ENCODE measurements around the gene C16orf74.

Gene C16orf74

DNA sequence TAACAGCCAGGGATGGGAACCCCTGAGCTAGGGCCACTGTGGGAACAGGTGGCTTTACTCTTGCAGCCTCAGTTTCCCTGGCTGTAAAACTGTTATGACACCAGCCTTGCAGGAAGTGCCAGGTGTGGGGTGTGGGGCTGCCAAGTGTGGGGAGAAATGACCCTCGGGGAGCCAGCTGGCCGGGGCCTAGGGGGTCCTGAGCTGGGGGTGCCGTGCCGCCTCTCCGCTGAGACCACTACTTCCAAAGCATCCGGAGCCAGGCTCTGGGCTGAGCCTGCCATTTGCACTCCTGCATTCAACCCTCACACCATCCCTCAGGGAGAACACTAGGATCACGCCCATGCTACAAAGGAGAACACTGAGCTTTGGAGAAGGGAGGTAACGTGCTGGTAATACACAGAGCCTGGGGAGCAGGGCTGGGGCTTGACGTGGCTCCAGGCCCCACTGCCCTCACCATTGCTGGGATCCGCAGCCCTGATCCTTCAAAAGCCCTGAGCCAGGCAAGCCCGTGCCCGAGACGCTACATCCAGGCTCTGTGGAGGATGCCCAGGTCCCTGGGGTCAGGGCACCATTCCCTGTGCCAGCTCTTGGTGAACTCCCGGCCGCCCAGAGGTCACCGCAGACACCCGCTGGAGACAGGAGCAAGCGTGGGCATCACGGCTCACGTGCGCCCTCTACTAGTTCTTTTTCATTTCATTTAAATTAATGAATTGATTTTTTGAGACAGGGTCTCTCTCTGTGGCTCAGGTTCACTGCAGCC is 33.3 kb downstream of the C16orf74 start:
- peak; percentile 52 for DNase-seq (ENCODE audit: low spot score)

DNA sequence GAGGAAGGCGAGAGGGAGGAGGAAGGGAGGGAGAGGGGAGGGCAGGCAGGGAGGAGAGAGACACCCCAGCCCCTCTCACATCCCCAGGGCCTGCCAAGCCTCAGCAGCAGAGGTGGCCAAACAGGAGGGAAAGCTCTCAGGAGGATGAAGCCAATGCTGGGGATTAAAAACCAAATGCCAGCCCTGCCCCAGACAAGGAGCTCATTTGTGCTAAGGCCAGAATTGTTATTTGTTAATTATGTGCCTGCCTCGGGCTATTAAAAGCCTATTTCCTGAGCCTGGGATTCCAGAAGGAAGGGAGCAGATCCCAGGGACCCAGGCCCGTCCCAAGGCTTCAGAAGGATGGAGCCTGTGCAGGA is 34.2 kb downstream of the C16orf74 start:
- DNase-seq (ENCODE audit: low spot score) = no peak

DNA sequence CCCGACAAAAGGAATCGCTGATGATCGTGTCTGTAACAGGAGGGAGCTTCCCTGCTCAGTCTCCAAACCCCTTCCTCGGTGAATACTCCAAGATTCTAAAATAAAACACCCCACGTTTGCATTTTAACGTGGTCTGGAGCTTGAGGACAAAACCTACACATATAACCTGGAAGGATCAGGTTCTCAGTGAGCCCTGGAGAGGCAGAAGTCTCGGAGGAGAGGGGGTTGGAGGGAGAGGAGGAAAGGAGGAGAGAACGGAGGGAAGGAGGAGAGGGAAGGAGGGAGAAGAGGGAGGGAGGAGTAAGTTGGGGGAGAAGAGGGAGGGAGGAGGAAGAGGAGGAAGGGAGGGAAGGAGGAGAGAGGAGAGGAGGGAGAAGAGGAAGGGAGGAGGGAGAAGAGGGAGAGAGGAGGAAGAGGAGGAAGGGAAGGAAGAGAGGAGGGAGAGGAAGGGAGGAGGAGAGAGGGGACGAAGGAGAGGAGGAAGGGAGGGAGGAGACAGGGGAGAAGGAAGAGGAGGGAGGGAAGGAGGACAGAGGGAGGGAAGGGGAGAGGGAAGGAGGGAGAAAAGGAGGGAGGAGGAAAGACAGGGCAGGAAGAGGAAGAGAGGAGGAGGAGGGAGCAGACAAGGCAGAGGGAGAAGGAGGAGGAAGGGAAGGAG is 34.7 kb downstream of the C16orf74 start:
- no peak for DNase-seq (ENCODE audit: low spot score)

DNA sequence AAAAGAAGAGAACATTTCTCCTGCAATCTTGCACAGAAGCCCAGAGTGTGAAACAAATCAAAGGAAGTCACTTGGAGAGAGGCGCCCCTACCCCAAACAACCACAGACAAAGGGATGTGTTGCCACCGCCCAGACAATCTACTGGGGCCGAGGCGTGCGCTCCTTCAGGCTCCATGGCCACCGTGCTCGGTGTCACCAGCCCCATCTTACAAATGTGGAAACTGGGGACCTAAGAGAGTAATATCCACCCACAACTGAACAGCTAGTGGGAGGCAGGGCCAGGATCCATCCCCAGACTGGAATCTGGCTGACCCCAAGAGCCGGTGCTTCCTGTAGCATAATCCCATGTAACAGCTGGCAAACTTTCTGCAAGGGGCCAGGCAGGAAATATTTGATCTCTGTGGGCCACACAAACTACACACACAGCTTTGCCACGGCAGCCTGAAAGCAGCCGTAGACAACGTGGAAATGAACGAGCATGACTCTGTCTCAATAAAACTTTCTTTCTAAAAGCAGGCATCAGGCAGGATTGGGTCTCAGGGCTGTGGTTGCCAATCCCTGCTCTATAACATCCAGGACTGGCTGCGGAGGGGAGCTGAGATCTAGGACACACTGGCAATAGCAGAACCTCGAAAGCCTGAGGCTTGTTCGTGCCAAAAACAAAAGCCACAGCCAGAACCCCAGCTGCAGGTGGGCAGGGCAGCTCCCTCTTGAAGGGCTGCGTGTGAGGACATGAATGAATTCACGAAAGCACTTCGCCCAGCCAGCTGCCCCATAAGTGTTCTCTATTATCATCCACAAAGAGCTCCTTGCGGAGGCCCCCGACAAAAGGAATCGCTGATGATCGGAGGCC is 35.5 kb downstream of the C16orf74 start:
- no peak for DNase-seq (ENCODE audit: low spot score)

DNA sequence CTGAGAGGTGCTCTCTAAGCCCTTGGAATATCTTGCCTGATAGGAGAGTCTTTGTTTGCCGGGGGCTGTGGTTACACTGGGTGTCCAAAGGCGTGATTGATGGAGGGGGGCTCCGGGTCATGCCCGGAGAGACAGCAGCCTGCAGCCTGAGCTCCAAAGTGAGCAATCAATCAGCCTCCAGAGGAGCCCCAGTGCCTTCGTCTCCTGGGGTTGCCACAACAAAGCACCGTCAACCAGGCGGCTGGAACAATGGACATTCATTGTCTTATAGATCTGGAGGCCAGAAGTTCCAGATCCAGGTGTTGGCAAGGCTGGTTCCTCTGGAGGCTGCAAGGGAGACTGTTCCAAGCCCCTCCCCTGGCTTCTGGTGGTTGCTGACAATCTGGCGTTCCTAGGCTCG is 38.1 kb downstream of the C16orf74 start:
- no peak for DNase-seq (ENCODE audit: low spot score)

DNA sequence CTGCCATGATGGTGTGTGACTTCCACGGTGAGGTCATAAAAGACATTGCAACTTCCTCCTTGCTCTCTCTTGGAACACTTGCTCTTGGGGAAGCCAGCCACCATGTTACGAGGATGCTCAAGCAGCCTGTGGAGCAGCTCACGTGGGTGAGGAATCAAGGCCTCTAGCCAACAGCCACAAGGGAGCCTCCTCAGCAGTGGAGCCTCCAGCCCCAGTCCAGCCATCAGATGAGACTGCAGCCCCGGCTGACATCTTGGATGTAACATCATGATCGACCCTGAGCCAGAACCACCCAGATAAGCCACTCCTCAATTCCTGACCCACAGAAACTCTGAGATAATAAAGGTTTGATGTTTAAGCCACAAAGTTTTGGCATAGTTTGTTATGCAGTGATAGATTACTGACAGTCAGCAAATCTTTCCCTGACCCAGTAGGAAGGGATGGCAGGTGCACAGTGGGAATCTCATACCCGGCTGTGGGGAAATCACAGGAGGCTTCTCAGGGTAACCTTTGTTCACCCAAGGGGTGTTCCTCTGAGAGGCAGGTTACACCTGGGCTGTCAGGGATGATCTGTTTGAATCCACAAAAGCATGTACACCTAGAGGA is 38.8 kb downstream of the C16orf74 start:
- no peak for DNase-seq (ENCODE audit: low spot score)

DNA sequence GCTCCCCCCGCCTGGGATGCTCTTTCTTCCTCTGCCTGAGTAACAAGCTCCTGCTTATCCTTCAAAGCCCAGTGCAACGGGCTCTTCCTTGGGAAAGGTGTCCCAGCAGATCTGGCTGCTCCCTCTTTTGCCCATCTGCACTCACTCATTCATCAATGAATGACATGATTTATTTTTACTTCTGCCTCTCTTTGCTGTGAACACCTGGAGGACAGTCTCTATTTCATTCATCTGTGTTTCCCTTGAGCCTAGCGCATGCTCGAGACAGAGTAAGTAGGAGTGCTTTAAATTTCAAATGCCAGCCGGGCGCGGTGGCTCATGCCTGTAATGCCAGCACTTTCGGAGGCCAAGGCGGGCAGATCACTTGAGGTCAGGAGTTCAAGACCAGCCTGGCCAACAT is 40.2 kb downstream of the C16orf74 start:
- DNase-seq (ENCODE audit: low spot score) = no peak

DNA sequence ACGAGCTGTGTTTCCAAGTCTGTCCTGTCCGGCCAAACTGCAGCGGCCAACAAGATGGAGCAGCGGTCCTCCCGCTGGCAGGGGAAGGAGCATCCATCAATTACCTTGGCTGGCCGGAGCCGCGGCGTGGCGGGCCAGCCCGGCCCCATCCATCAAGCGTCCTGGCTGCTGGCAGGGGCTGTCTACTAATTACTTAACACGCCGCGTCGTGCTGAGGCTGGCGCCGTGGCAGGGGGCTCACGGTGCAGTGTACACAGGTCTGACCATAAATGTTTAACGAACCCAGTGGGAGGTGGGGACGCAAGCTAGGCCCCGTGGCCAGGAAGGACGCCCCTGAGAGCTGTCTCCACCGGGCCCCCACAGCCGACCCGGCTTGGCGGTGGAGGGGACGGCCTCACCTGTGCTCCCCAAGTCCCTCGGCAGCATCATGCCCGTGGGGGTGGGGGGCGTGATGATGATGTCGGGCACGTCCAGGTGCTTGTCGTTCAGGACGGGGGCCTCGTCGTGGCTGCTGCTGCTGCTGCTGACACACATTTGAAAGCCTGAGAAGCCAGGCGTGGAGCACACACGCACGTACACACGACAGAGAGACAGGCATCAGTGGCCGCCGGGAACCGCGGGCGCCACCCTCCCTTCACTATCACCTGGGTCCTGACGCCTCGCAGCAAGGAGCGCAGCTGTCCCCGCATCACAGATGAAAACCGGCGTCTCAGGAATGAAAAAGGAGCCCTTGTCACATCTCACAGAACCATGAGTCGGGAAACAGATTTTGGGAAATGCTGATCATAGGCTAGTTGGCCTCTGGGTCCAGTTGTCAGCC is 40.9 kb downstream of the C16orf74 start:
- no peak for DNase-seq (ENCODE audit: low spot score)

DNA sequence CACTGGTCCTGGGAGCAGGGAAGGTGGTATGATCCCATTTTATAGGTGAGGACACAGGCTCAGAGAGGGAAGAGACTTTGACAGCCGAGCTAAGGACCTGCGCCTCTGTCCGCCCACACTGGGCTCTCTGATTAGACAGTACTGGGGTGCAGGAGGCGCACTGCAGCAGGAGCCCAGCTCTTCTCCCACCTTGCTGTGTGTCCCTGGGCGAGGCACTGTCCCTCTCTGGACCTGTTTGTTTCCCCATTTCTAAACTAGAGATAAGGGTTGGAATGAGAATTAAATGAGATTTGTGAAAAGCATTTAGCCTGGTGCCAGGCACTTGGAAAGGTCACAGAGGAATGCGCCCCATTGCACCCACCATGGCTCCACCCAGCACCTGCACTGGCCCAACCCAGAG is 42.6 kb downstream of the C16orf74 start:
- DNase-seq (ENCODE audit: low spot score) = no peak

DNA sequence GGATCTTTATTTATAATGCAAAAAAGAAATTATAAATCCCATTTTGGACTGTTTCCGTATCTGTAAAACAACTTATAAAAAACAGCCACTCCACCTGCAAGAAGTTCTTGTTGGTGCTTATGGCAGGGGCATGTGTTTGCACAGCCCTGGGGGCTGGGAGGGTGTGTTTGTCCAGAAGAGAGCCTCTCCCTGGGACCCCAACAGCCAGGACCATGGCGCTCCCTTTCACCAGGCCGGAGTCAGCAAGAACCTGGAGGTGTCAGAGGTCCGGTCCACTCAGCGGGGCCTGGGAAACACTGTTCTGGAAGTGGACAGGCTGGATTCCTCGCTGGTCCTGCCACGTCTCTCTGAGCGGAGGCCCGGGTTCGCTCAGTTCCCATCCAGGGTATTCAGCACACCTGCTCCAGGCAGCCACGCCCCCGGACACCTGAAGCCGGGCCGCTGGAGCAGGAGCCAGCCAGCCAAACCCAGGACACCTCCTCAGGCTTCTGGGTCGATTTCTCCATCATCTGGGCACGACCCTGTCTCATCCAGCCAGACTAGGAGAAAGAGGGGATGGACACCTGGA is 43.3 kb downstream of the C16orf74 start:
- no peak for DNase-seq (ENCODE audit: low spot score)

DNA sequence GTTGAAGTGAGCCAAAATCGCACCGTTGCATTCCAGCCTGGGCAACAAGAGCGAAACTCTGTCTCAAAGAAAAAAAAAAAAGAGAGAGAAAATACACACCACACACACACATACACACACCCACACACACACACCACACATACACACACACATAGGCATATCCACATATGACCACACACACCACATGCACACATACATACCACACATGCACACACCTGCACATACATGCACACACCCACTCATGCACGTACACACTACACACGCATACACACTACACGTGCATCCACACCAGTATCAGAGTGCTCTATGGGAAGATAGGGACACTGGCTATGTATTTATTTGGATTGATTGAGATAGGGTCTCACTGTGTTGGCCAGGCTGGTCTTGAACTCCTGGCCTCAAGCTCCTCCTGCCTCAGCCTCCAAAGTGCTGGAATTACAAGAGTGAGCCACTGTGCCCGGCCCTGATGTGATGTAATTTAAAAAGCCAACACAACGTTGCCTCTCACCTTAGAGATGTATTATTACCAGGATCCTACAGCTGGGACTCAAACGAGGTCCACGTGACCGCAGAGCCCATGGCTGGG is 44.4 kb downstream of the C16orf74 start:
- DNase-seq (ENCODE audit: low spot score) = no peak

DNA sequence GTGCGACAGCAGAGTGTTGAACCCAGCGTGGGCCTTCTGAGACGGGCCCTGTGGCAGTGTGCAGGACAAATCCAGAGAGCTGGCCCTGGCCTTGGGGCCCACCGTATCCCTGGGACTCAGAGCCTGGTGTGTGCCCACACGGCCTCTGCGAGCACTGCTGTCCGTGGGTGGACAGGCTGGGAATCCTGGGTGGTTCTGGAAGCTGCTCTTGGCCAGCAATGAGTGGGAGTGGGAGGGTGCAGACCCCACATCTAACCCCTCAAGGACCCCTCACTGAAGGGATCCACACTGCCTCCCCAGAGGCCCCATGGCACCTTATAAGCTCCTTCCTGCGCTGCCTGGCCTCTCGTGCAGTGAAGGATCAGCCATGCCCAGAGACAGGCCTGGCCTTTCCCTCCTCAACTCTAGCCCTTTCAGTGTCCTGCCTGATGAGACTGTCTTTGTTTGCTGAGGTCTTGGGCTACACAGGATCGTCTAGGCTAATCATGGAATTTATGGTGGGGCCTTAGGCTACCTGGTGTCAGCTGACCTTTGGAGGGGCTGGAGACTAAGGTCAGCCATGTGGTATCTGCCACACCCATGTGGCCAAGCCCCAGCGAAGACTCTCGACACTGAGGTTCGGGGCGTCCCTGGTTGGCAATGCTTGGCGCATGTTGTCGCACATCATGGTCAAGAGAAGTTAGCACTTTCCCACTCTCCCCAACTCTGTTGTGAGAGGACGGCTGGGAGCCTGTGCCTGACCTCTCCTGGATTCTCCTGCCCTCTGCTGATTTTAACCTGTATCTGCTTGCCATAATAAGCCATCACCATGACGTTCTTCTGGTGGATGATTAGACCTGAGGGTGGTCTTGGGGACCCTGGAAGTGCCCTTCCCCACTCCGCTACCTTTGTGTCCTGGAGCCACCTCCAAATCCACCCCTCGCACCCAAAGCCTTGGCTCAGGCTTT is 45.7 kb downstream of the C16orf74 start:
- no peak for DNase-seq (ENCODE audit: low spot score)

DNA sequence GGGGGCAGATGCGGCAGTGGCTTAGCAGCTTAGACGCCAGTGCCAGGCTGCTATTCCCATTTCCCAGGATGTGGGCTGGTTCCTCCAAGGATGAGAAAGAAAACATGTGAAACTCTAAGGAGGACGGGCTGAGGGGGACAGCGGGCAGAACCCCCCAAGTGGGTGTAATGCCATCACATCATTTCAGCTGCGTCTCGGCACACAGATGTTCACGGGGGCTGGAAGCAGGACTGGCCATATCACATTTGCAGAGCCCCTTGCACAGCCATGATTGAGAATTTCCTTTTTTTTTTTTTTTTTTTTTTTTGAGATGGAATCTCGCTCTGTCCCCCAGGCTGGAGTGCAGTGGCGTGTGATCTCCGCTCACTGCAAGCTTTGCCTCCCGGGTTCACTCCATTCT is 46.9 kb downstream of the C16orf74 start:
- DNase-seq (ENCODE audit: low spot score) = no peak

DNA sequence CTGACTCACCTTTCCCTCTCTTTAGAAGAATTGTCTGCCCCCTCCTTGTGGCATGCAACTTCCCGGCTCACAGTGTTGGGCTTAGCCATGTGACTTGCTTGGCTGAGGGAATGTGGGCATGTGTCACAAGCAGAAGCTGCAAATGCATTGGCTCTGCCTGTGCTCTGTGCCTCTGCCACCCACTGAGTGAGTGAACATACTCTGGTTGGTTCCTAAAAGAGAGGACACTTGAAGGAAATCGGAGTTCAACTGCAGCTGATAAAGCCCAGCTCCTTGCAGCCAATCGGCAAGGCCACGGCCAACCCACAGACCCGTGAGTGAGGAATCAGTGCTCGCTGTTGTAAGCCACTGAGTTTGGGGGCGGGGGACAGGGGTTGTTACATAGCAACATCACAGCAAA is 51.3 kb downstream of the C16orf74 start:
- DNase-seq (ENCODE audit: low spot score) = no peak

DNA sequence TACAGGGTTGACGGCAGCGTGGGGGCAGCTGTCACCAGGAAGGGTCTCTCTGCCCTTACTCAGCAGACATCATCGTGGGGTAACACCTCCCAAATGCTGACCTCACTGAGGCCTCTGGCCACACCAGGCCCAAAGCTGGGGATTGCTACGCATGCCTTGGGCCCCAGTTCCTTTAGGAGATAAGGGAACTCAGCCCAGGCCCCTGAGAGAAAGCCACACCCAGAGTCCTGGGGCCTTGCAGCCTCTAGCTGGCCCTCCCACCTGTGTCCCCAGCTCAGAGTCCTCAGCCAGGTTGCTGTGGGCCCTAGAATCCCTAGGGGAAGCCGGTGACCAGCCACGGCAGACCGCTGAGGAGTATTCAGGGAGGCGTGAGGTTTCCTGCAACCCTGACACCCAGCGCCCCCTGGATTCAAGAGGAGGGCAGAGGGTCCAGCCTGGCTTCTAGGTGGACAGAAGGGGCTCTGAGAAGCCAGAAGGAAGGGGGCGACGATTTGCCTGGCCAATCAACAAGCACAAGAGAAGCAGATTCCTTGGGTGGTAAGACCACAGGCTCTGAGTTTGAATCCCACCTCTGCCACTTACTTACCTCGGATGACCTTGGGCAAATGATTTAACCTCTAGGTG is 51.8 kb downstream of the C16orf74 start:
- no peak for DNase-seq (ENCODE audit: low spot score)

DNA sequence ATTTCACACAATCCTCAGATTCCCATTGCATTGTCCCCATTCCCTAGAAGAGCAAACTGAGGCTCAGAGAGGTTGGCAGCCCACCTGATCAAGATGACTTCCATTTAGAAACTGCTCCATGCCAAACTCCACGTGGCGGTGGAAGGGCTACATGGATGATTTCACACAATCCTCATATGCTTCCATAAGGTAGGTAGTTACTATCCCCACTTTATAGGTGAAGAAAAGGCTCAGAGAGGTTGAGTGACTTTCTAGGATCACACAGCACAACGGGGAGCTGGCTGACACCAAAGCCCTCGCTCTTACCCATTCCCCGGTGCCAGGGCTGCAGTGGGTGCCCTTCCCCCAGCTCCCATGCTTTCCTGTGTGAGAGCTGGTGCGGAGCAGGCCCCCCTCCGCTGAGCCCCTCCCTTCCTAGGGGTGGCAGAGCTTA is 52.4 kb downstream of the C16orf74 start:
- DNase-seq (ENCODE audit: low spot score) = no peak

DNA sequence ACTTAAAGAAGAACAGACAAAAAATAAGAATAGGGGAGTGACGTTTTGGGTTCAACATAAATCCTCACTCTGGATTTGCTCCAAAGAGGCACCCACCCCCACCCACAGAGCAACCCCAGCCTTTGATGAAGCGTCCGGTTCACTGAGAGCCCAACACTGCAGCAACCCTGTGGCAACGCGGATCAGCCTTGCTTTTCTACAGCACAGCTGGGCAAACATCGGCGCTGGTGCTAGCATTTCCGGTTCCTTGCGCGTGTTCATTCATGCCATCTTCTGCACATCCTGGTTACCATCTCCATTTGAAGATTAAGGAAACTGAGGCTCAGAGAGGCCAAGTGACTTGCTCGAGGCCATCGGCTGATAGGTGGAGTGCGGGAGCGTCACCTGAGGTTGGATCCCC is 53.5 kb downstream of the C16orf74 start:
- no peak for DNase-seq (ENCODE audit: low spot score)

DNA sequence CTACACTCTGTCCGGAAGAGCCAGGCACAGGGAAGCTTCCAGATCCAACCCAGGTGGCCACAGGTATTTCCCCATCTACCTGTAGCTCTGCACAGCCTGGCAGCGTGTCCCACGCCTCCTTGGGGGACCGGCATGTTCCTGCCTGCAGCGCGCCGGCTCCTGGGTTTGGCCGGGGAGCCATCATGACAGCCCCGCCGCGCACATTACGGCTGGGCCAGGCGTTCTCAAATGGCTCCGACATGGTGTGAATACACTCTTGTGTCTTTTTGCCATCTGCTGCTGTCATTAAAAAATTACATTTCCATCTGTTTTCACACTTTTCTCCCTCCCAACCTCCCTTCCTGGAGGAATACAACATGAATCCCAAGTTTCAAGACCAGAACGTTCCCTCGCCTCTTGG is 54.1 kb downstream of the C16orf74 start:
- DNase-seq (ENCODE audit: low spot score) = no peak

Data from CD4-positive, alpha-beta T cell treated with Interleukin-6 at 100 ng/mL for 8 hours (primary cell).